NT2/D1 (cell line): Measurements from ENCODE around the gene WDFY4.

ENCODE experiments used
- SUZ12 ChIP-seq: IDR thresholded peaks from 2 replicates; pipeline ENCODE4 v1.6.1; 2011; ENCODE audit not compliant: insufficient read length, insufficient read depth; ENCODE audit errors: extremely low read depth
- YY1 ChIP-seq: IDR thresholded peaks from 2 replicates; pipeline ENCODE4 v1.6.1; 2011; ENCODE audit not compliant: insufficient read length, insufficient read depth
- ZNF274 ChIP-seq: IDR thresholded peaks from 2 replicates; pipeline ENCODE4 v1.6.1; 2011; ENCODE audit warnings: mild to moderate bottlenecking, low read depth, low read length

- TF ChIP-seq ZNF274 = no peak
- TF ChIP-seq YY1 = no peak
- TF ChIP-seq SUZ12 = no peak
Observed at GRCh38 chr10:48658975-48659269, 25.8 kb upstream of the WDFY4 start.
